ENCODE data around the gene WDFY1. TPM values are rescaled to one million over a fixed set of nuclear protein-coding genes. Genes with fewer than 3 reads are reported as not detected.

Gene WDFY1
- total RNA-seq, 1 experiment from 2014 or later, result 23.6 TPM

DNA sequence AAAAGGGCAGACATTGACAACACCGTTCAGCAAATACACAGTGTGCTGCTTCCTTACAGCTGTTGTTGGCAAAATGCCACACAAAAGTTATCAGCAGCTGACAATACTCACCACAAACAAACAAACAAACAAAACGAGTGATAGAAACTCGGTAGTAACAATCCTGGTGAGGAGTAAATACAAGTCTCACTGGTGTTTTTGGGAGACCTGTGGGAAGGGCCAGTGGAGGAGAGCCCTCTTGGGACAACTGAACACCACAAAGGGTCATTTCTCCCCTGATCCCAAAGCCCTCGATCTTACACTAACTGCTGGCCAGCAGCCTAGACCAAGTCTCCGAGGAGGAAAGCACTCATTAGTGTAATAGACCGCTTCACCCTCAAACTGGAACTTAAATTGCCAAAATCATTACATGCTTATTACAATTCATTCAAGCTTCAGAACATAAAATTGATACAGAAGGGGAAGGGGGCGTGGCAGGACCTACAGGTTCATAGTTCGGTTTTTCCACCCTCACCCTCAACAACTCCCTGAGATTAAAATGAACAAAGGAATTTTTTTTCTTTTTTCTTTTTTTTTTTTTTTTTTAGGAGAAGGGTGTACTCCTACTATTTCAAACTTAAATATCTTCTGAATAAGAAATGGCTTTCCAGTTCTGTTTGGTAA, 112.8 kb downstream of the WDFY1 start:
- H3K27me3 ChIP-seq, result no peaks in the 10 kb centered on the region
- no peak for DNase-seq
- H3K36me3 ChIP-seq, result peaks cover 7% of the 10 kb centered on the region; the same call in 1 of the 2 replicates
- H3K9me3 ChIP-seq, result no peaks in the 10 kb centered on the region
- H3K4me3 ChIP-seq, result no peak overlapping the region

DNA sequence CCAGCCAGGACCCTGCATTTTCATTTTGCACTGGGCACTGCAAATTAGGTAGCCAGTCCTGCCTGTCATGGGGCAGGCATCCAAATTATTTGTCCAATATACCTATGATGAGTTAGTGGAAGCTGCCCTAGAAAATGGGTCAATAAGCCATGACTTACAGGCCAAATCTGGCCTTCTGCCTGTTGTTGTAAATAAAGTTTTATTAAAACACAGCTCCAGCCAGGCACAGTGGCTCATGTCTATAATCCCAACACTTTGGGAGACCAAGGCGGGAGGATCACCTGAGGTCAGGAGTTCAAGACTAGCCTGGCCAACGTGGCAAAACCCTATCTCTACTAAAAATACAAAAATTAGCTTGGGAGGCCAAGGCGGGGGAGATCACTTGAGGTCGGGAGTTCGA, 116.0 kb downstream of the WDFY1 start:
- H3K27me3 ChIP-seq, result no peaks in the 10 kb centered on the region
- DNase-seq, result no peak
- no peak overlapping the region for H3K4me3 ChIP-seq
- peaks cover 7% of the 10 kb centered on the region; the same call in 1 of the 2 replicates for H3K36me3 ChIP-seq
- H3K9me3 ChIP-seq, result no peaks in the 10 kb centered on the region

DNA sequence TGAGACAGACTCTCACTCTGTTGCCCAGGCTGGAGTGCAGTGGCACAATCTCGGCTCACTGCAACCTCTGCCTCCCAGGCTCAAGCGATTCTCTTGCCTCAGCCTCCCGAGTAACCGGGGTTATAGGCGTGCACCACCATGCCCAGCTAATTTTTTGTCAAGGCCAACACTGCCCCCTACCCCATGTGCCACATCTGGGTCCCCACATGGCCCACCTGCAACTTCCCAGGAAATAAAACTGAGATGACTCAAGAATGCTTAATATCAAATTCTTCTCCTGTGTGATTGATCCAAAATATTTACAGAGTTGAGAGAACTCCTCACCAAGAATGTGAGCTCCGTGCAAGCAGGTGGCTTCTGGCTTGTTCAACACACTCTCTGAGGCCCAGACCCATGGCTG, 116.8 kb downstream of the WDFY1 start:
- Histone ChIP-seq H3K4me3 (no peak overlapping the region), H3K9me3 (no peaks in the 10 kb centered on the region), H3K27me3 (no peaks in the 10 kb centered on the region), H3K36me3 (peaks cover 4% of the 10 kb centered on the region; the same call in 1 of the 2 replicates)
- DNase-seq, result no peak

DNA sequence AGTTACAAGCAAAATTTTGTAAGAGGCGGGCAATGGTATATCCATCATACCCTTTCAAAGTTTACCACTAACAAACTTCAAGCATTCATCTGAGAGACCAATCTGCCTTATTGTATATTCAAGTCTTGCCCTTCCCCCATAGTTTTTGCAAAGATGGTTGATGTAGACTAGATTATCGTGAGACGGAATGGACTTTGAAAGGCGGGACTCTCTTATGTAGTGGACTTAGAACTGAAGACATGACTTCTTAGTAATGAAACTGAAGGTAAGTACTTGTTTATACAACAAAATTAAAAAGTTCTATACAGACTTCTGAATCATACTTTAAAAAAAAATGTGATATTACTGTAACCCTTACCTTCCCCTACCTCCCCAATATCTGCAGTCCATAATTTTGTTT, 118.1 kb downstream of the WDFY1 start:
- H3K27me3 ChIP-seq, result no peaks in the 10 kb centered on the region
- H3K9me3 ChIP-seq, result no peaks in the 10 kb centered on the region
- H3K36me3 ChIP-seq, result no peaks in the 10 kb centered on the region; the same call in 1 of the 2 replicates
- no peak for DNase-seq
- no peak overlapping the region for H3K4me3 ChIP-seq

Other genes with a start within 250 kb of the WDFY1 start
- gene AP1S3, start 107.8 kb downstream of the WDFY1 start, total RNA-seq (2014; rRNA removed; shearing (Covaris generic); ENCODE audit: low replicate concordance), result 22.2 and 35.5 TPM in 2 replicates
- 32.9 and 42.7 TPM in 2 replicates for gene MRPL44, start 12.1 kb upstream of the WDFY1 start, total RNA-seq (2014; rRNA removed; shearing (Covaris generic); ENCODE audit: low replicate concordance)
- gene SERPINE2, start 94.0 kb upstream of the WDFY1 start, total RNA-seq (2014; rRNA removed; shearing (Covaris generic); ENCODE audit: low replicate concordance), result 66.8 and 78.2 TPM in 2 replicates